ENCODE results near the gene CDKL2.
A peak's percentile ranks its signal among the peaks of the same experiment; 100 is the strongest.
"Not testable (repeated sequence)": the region's sequence is repeated elsewhere in the genome, so short reads cannot be mapped to it uniquely, and the experiment has no call there.

Gene CDKL2
- 0.13 to 1.0 reads per million in 2 experiments for total RNA-seq

DNA sequence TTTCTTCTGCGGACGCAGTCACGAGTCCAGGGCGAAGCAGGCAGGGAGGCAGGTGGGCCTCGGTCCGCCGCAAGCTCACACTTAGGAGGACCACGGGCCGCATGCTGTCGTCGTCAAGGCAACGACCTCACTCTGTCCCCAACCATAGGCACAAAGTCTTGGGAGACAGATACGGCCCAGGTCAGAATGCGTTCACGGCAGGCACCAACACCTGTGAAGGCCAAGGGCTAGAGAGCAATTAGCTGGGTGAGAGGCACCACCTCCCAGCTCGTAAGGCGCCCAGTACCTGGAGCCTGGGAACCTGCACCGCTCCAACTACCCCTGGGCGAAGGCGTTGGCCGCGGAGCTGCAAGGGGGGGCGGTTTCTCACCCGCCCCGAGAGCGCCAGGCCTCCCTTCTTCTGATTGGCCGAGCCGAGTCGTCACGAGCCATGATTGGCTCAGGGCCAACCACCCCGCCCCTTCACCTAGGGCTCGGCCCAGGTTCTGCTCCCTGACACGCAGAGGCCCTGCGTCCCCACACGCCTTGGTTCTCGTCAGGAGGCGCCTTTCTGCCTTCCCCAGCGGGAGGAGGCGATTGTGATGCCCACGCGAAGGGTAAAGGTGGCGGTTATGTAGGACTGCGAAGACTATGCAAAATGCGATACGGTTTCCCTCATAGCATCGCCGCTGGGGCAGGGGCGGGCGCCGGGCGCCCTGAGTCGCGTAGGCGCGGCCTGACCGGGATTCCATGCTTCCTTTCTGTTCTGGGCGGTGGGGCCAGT, at the start of gene CDKL2:
Gene CDKL2, minus strand, starts transcription at position 355 of the 763 bp plus-strand sequence. CDS start 4,540 bp downstream, outside the sequence.
- peak; percentile 92 for DNase-seq (ENCODE audit: low read depth)

DNA sequence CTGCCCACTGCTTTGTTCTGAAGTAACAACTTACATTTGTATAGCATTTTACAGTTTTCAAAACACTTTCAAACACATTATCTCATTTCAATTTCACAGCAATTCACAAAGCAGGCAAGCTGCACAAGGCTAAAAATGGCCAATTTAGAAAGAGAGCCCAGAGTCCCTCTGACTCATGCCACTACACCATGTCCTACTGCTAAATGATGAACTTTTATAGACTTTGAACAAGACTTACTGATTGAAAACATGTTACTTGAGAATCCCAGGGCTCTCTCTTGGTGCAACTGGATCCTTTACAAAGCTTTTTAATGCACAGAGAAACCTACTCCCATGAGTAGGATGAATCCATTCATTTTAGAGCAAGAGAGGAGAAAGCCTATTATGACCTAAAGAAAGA, 48.6 kb upstream of the CDKL2 start:
- DNase-seq (ENCODE audit: low read depth), result no peak

GRCh38 chr4:75678473-75678872, 48.1 kb upstream of the CDKL2 start:
- no peak for DNase-seq (ENCODE audit: low read depth)

GRCh38 chr4:75675004-75675531, 44.7 kb upstream of the CDKL2 start:
- no peak for DNase-seq (ENCODE audit: low read depth)

DNA sequence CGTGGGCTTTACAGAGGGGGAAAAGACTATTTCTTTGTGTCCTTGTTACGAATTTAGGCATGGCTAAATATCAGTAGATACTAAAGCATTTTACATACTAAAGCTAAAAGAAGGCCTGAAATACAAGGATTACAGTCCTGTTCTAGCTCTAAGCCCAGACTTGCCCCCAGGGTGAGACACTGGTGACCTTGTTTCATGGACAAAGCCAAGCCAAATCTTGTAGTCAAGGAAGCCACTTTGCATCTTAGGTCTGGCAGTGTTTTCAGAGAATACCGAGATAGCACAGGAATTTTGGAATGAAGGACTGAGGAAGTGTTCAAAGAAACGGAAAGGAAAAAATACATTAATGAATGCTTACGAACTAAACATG, 43.6 kb upstream of the CDKL2 start:
- no peak for DNase-seq (ENCODE audit: low read depth)

GRCh38 chr4:75673027-75673958, 43.0 kb upstream of the CDKL2 start, which contains the start of gene G3BP2:
G3BP2 (minus strand) TSS chr4:75673411; CDS start chr4:75662025, 11,386 bp downstream.
- DNase-seq (ENCODE audit: low read depth), result peak; percentile 97

- DNase-seq (ENCODE audit: low read depth), result peak; percentile 74
These were observed 42.2 kb upstream of the CDKL2 start for GRCh38 chr4:75672461-75673026.

DNA sequence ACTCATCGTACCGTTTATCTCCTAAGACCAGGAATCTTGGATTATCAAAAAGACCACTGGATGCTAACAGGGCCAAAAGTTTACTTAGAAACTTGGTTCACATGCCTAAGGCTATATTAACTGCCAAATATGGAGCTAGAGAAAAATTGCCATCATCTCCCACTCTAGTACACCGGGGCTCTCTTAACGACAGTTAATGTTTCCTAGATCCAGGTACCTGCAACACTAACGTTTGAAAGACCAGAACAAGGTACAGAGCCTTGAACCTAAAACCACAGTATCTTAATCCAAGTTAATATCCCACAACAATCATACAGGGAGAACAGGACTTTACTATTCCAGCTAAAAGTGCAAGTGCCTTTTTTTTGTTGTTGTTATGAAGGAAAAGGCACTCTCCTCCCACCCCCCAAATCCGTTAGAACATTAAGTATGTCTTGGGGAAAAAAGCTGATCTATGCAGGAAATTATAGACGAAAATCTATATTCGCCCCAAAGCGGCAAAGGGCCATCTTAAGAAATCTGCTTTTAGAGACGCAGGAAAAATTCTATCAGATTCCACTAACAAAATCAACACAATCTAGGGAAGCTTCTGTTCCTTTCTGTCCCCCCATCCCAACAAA, 41.6 kb upstream of the CDKL2 start:
- no peak for DNase-seq (ENCODE audit: low read depth)

- DNase-seq (ENCODE audit: low read depth), result no peak
These were observed 38.3 kb upstream of the CDKL2 start for GRCh38 chr4:75668596-75668995.

DNA sequence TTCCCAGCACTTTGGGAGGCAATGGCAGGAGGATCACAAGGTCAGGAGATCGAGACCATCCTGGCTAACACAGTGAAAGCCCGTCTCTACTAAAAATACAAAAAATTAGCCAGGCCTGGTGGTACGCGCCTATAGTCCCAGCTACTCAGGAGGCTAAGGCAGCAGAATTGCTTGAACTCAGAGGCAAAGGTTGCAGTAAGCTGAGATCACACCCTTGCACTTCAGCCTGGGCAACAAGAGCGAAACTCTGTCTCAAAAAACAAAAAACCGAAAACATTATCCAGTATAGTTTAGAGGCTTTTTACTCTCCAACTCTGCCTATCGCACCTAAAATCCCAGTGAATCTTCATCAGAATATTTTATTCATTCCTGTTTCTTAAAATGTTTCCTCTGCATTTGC, 37.3 kb upstream of the CDKL2 start:
- not testable (repeated sequence) for DNase-seq (ENCODE audit: low read depth)

DNA sequence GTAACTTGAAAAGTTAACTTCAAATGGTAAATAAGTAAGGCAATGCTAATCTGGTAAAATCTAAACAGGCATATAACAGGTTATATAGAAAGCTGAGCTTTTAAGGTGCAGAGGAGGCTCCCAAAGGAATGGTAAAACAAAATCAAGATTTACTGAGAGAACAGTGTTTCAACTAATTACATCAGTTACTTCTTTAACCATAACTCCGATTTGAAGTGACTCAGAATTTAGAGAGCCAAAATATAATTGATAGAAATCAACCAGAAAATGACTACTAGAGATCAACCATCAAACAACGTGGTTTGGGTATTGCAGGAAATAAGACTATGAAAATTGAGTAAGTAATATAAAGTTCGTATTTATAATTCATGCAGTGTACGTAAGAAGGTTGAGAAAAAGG, 36.0 kb upstream of the CDKL2 start:
- no peak for DNase-seq (ENCODE audit: low read depth)

- not testable (repeated sequence) for DNase-seq (ENCODE audit: low read depth)
These were observed 34.3 kb upstream of the CDKL2 start for GRCh38 chr4:75664604-75665003.

DNA sequence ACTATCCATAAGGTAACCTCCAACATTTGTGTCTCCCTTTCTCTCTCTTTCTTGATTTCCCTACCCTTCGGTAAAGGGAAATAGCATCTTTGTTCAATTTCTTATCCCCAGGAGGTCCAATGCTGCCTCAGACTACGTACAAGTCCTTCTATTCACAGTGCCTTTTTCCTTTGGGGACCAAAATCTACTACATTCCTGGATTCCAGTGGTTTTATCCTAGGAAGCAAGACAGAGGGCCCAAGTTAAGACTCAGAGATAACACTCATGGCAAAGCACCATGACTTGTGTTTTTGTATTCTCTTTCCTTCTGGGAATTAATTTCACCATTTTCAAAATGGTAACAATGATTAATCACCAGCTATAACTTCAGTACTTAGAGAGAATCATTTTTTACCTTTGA, 32.3 kb upstream of the CDKL2 start:
- DNase-seq (ENCODE audit: low read depth), result no peak

DNA sequence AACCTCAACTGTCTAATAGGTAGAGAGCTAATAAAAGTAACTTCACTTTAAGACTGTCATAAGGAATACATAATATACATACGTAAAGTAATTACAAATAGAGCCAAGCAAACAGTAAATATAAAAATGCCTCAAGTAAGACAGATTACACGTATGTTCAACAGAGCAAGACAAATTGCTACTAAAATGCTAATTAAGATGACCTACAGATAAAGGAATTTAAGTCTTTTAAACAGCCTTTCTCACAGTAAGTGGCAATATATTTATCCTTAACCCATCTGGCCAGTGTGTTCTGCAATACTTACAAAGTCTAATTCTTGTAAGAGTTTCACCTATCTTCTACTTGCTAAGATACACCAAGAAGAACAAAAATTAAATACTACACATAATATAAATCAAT, 30.2 kb upstream of the CDKL2 start:
- DNase-seq (ENCODE audit: low read depth), result no peak

DNA sequence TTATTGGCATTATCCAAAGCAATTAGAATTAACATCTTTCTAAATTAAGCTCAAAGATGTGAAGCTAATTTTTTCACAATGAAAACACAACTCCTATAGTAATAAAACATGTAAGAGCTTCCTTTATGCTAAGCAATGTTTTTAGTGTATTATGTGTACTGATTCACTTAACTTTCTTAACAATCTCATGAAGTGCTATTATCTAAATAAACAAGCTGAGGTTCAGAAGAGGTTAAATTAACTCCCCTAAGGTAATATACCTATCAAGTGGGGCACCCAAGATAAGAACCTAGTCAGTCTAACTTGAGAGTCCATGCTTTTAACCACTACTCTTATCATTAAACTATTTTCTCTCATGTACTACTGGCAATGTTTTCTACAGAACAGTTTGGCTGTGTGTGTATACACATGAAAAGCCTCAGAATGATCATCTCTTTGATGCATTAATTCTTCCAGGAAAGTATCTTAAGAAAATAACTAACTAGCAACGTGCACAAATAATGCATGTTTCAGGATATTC, 29.2 kb upstream of the CDKL2 start:
- no peak for DNase-seq (ENCODE audit: low read depth)

GRCh38 chr4:75658876-75659275, 28.5 kb upstream of the CDKL2 start:
- no peak for DNase-seq (ENCODE audit: low read depth)

GRCh38 chr4:75655562-75655961, 25.2 kb upstream of the CDKL2 start:
- no peak for DNase-seq (ENCODE audit: low read depth)

DNA sequence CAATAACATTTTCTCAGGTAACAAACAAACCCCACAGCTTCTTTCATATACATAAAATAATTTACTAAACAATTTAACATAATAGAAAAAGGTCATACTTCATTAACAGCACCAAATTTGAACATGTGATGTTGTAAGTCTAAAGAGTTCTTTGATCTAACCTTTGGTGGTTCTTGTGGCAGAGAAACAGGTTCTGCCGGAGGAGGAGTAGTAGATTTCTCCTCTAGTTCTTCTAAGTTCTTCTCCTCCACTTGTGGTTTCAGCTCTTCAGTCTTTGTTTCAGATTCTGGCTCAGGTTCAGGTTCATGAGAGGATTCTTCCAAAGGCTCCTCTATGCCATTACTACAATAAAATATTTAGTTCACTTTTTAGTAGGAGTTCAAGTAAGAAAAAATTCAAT, 24.6 kb upstream of the CDKL2 start:
- no peak for DNase-seq (ENCODE audit: low read depth)

- DNase-seq (ENCODE audit: low read depth), result no peak
These were observed 23.6 kb upstream of the CDKL2 start for GRCh38 chr4:75653845-75654503.

DNA sequence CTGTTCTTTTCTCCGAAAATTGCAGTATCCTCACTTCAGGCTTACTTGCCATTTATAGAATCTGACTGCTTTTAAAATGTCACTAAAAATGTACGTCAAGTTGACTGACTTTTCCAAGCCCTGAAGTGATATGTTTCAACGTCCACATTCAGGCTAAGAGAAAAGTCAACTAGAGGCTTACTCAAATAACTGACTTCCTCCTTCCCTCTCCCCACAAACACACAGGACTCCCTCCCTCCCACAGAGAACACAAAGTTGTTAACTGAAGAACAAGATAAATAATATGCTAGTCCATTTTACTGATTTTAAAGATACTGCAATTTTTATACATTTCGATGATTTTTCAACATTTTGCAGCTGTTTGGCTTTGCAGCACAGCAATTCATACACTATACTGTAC, 13.8 kb upstream of the CDKL2 start:
- no peak for DNase-seq (ENCODE audit: low read depth)

GRCh38 chr4:75643651-75644050, 13.3 kb upstream of the CDKL2 start:
- no peak for DNase-seq (ENCODE audit: low read depth)

Data from T follicular helper cell (primary cell).